ENCODE data around the gene CARD16.
"Not testable (repeated sequence)": the region's sequence is repeated elsewhere in the genome, so short reads cannot be mapped to it uniquely, and the experiment has no call there.

Gene CARD16

GRCh38 chr11:105044557-105045524 lies at the start of gene CARD16:
TSS of gene CARD16 (minus strand) at chr11:105045335. CDS start at chr11:105045297, 38 bp downstream.
- DNase-seq (ENCODE audit: low spot score) = not testable (repeated sequence)

DNA sequence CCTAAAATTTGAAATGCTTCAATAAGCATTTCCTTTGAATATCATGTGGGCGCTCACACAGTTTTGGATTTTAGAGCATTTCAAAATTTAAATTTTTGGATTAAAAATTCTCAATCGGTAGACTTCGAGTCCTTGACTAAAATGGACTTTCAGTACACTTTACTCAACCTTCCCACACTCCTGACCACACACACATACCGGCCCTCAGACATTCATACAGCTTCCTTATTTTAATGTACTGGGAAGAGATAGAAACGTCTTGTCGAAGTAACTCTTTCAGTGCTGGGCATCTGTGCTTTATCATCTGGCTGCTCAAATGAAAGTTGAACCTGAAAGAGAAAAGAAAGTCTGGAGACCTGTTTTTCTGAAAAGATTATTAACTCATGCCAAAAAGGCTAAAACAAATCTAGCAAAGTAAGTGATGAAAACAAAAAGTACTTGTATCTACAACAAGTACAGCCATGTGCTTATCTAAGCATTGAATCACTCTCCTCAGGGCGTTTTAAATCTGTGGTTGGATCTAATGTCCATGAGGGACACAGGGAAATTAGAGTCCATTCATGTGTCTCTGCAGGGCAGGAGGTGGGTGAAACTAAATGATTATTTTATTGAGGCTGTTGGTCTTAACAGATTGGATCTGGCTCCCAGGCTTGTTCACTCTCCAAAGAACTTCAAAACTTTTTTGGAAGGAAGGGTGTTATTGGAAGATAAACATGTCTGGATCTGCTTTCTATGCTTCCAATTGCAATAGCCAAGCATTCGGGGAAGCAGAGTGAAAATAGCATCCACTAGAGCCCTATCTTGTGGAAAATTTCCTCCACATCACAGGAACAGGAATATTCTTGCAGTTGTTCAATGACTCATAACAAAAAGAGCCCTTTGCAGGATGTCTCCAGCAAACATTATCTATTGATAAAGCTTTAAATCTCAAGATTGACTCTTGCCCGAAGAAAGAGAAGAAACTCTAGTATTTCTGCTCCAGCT lies 47.4 kb upstream of the CARD16 start:
- DNase-seq (ENCODE audit: low spot score) = no peak

GRCh38 chr11:105081412-105082150 lies 36.4 kb upstream of the CARD16 start:
- DNase-seq (ENCODE audit: low spot score) = no peak

- not testable (repeated sequence) for DNase-seq (ENCODE audit: low spot score)
Observed at GRCh38 chr11:105080171-105080906, 35.2 kb upstream of the CARD16 start.

GRCh38 chr11:105078283-105078682 lies 33.1 kb upstream of the CARD16 start:
- DNase-seq (ENCODE audit: low spot score) = no peak

- DNase-seq (ENCODE audit: low spot score) = not testable (repeated sequence)
Observed at GRCh38 chr11:105077141-105077790, 32.1 kb upstream of the CARD16 start.

DNA sequence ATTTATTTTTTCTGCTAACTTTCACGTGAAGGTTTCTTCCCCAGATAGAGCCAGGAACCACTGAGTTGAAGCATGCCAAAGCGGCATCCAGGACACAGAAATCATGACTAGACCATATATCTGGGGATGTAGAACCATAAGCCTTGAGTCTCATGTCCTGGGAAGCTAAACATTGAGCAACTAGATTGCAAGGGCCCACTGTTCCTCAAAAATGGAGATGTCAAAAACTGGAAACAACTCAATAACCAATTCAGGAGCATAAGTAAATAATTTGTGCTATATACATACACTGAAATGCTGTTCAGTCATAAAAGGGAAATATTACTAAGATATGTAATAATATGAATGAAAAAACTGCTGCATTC lies 29.0 kb upstream of the CARD16 start:
- no peak for DNase-seq (ENCODE audit: low spot score)

DNA sequence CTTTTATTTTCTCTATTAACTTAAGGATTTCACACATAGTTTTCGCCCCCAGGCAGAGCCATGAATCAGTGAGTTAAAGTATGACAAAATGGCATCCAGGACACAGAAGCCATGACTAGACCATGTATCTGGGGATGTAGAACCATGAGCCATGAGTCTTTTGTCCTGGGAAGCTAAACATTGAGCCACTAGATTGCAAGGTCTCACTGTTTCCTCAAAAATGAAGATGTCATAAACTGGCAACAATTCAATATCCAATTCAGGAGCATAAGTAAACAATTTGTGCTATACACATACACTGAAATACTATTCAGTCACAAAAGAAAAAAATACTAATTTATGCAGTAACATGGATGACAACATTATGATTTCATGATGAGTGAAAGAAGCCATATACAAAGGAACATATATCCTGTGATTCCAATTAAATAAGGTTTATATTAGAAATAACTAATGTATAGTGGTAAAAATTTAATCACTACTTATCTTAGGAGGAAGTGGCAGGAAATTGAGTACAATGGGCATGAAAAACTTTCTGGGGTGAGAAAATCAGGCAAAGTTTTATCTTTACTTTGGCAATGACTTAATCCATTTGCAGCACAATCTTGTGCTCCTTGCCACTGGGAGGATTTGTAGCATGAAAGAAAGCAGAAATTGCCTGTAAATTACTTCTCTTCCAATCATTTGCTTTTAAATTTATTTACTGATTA lies 28.5 kb upstream of the CARD16 start:
- DNase-seq (ENCODE audit: low spot score) = no peak

DNA sequence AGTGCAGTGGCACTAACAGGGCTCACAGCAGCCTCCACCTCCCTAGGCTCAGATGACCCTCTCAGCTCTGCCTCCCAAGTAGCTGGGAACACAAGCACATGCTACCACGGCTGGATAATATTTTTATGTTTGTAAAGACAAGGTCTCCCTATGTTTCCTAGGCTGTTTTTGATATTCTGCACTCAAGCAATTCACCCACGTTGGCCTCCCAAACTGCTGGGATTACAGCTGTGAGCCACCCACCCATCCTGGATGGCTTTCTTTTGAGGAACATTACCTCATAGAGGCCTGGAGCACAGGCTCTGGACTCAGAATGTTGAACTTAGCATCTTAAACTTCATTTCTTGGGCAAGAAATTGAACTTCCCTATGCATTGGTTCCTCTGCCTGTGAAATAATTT lies 26.9 kb upstream of the CARD16 start:
- DNase-seq (ENCODE audit: low spot score) = not testable (repeated sequence)

GRCh38 chr11:105071089-105071732 lies 26.1 kb upstream of the CARD16 start:
- no peak for DNase-seq (ENCODE audit: low spot score)

GRCh38 chr11:105070306-105070705 lies 25.2 kb upstream of the CARD16 start:
- no peak for DNase-seq (ENCODE audit: low spot score)

GRCh38 chr11:105069749-105070148 lies 24.6 kb upstream of the CARD16 start:
- not testable (repeated sequence) for DNase-seq (ENCODE audit: low spot score)

DNA sequence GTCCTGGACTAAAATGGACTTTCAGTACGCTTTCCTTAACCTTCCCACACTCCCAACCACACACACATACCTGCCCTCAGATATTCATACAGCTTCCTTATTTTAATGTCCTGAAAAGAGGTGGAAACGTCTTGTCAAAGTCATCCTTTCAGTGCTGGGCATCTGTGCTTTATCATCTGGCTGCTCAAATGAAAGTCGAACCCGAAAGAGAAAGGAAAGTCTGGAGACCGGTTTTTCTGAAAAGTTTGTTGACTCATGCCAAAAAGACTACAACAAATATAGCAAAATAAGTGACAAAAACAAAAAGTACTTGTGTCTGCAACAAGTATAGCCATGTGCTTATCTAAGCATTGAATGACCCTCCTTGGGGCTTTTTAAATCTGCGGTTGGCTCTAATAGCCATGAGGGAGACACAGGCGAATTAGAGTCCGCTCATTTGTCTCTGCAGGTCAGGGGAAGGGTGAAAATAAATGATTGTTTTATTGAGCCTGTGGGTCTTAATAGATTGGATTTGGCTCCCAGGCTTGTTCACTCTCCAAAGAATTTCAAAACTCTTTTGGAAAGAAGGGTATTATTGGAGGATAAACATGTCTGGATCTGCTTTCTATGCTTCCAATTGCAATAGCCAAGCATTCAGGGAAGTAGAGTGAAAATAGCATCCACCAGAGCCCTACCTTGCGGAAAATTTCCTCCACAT lies 18.3 kb upstream of the CARD16 start:
- DNase-seq (ENCODE audit: low spot score) = not testable (repeated sequence)

DNA sequence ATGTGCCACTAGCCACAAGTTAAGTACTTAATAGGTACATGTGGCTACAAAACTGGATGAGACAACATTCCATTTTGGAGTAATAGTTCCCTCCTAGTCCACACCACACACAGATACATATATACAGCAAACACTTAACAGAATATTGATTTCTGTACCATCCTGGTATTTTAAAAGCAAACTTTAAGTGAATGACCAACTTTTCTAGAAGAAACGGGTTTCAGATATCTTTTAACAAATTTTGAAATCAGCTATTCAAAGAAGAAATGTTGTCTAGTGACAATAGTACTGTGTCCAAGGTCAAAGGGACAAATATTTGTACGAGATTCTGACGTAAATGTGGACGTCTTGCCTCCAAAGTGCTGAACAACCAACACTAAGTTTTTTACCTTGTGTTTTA lies 12.3 kb upstream of the CARD16 start:
- no peak for DNase-seq (ENCODE audit: low spot score)

- no peak for DNase-seq (ENCODE audit: low spot score)
Observed at GRCh38 chr11:105056446-105056845, 11.3 kb upstream of the CARD16 start.

- no peak for DNase-seq (ENCODE audit: low spot score)
Observed at GRCh38 chr11:105054723-105055493, 9.8 kb upstream of the CARD16 start.

- no peak for DNase-seq (ENCODE audit: low spot score)
Observed at GRCh38 chr11:105052487-105052886, 7.4 kb upstream of the CARD16 start.

- DNase-seq (ENCODE audit: low spot score) = no peak
Observed at GRCh38 chr11:105051559-105051958, 6.4 kb upstream of the CARD16 start.
